HCT116 (cell line): Measurements from ENCODE around the gene LBR. TPM values are rescaled to one million over a fixed set of nuclear protein-coding genes. Genes with fewer than 3 reads are reported as not detected.

ENCODE experiments used
- ATAC-seq: fragments of 200-7000 bp; cut with Tn5 transposase; 2 replicates; pipeline ENCODE4 v1.9.1; 2020; ENCODE audit warnings: mild to moderate bottlenecking, moderate library complexity
- BruUV-seq: library from RNA; stranded (reverse); fragments of 400-500 nt; replicated peaks from 2 replicates; lab custom pipeline; 2021; lab: Mats Ljungman, UMichigan
- CTCF ChIA-PET: fragments of 300-600 bp; sonication (Branson Sonifier 250); formaldehyde crosslinking; loops from one replicate; lab custom pipeline; 2021; ENCODE audit warnings: antibody characterized with exemption; lab: Charles Lee
- POLR2A ChIA-PET: fragments of 300-600, 350-600 bp; sonication (Branson Sonifier 250); formaldehyde crosslinking; loops from one replicate; lab custom pipeline; 2021; ENCODE audit warnings: antibody characterized with exemption; lab: Charles Lee
- RAD21 ChIA-PET, 2 experiments: fragments of 300-600 bp; sonication (Branson Sonifier 250); formaldehyde crosslinking; loops; one replicate each; lab custom pipeline; 2023; ENCODE audit warnings: low total read pairs in 2 of 2; ENCODE audit not compliant: uncharacterized antibody in 2 of 2, unreplicated experiment in 2 of 2, low non-redundant PET in 1 of 2; lab: Charles Lee
- DNase-seq: peaks from one replicate; pipeline ENCODE4 v3.0.0-alpha.2; 2010; ENCODE audit warnings: low read depth, low spot score
- H2AFZ ChIP-seq: fragments of 200-600 bp; shearing (Covaris generic), sonication (generic); 2 replicates; pipeline ENCODE4 v1.6.1; 2017; ENCODE audit warnings: low read depth, mixed run types, mixed read lengths, antibody characterized with exemption, low read length; ENCODE audit not compliant: poor library complexity, severe bottlenecking
- H3K27ac ChIP-seq: 2 replicates; pipeline ENCODE4 v1.5.1; 2012; ENCODE audit warnings: low read depth, low read length
- H3K27me3 ChIP-seq: fragments of 200-600 bp; sonication (generic); 2 replicates; pipeline ENCODE4 v1.6.1; 2016; ENCODE audit warnings: mixed run types, low read length, mixed read lengths; ENCODE audit not compliant: insufficient read depth
- H3K36me3 ChIP-seq, 2 experiments: fragments of 200-500 bp in 1 of 2; fragments of 200-600 bp in 1 of 2; sonication (Bioruptor generic) in 1 of 2; sonication (generic) in 1 of 2; 2 replicates each; pipeline versions ENCODE4 v1.5.1 to v1.6.1; 2014 to 2016; ENCODE audit warnings: low read length in 2 of 2, inconsistent platforms in 1 of 2, mixed read lengths in 1 of 2, mixed run types in 1 of 2; ENCODE audit not compliant: insufficient read depth in 2 of 2, control insufficient read depth in 1 of 2
- H3K4me1 ChIP-seq, 2 experiments: fragments of 200-600 bp in 1 of 2; sonication (generic) in 1 of 2; 2 replicates each; pipeline versions ENCODE4 v1.5.1 to v1.6.1; 2012 to 2017; ENCODE audit warnings: low read length in 2 of 2, inconsistent platforms in 1 of 2, mild to moderate bottlenecking in 1 of 2, mixed read lengths in 1 of 2, mixed run types in 1 of 2, moderate library complexity in 1 of 2; ENCODE audit not compliant: insufficient read depth in 2 of 2, control insufficient read depth in 1 of 2
- H3K4me2 ChIP-seq: fragments of 200-600 bp; sonication (generic); 2 replicates; pipeline ENCODE4 v1.6.1; 2017; ENCODE audit warnings: mixed run types, low read length, mixed read lengths
- H3K4me3 ChIP-seq, 2 experiments: fragments of 200-600 bp in 1 of 2; sonication (generic) in 1 of 2; replicated peaks in 1 of 2; 2 replicates each; pipeline ENCODE4 v1.5.1; 2011 to 2016; ENCODE audit warnings: low read length in 2 of 2, control low read depth in 1 of 2, low read depth in 1 of 2, mild to moderate bottlenecking in 1 of 2, mixed read lengths in 1 of 2, mixed run types in 1 of 2
- H3K79me2 ChIP-seq: fragments of 200-600 bp; sonication (generic); 2 replicates; pipeline ENCODE4 v1.6.1; 2017; ENCODE audit warnings: mild to moderate bottlenecking, mixed run types, low read length, moderate library complexity, mixed read lengths; ENCODE audit not compliant: insufficient read depth
- H3K9ac ChIP-seq: fragments of 200-600 bp; sonication (generic); 2 replicates; pipeline ENCODE4 v1.6.1; 2016; ENCODE audit warnings: low read length, mixed read lengths
- H3K9me2 ChIP-seq: fragments of 200-600 bp; sonication (generic), shearing (Covaris generic); 2 replicates; pipeline ENCODE4 v1.6.1; 2017; ENCODE audit warnings: mixed run types, mild to moderate bottlenecking, moderate library complexity; ENCODE audit not compliant: insufficient read depth
- H3K9me3 ChIP-seq, 2 experiments: fragments of 200-500 bp in 1 of 2; fragments of 200-600 bp in 1 of 2; sonication (Bioruptor generic) in 1 of 2; sonication (generic) in 1 of 2; 2 replicates each; pipeline ENCODE4 v1.6.1; 2014 to 2017; ENCODE audit warnings: low read length in 2 of 2, mixed read lengths in 2 of 2, inconsistent platforms in 1 of 2, low read depth in 1 of 2, mild to moderate bottlenecking in 1 of 2, mixed run types in 1 of 2, moderate library complexity in 1 of 2; ENCODE audit not compliant: control insufficient read depth in 1 of 2, insufficient read depth in 1 of 2
- H4K20me1 ChIP-seq: fragments of 200-600 bp; sonication (generic), shearing (Covaris generic); 2 replicates; pipeline ENCODE4 v1.6.1; 2017; ENCODE audit warnings: mixed run types, mild to moderate bottlenecking, moderate library complexity; ENCODE audit not compliant: insufficient read depth
- CBX3 ChIP-seq: IDR thresholded peaks from 2 replicates; pipeline ENCODE4 v1.6.1; 2012; ENCODE audit warnings: low read depth
- CTCF ChIP-seq, 3 experiments: fragments of 200-600 bp in 1 of 3; sonication (generic) in 1 of 3; IDR thresholded peaks in 2 of 3; conservative IDR thresholded peaks in 1 of 3; 2 replicates each; pipeline ENCODE4 v1.5.1; 2012 to 2017; ENCODE audit warnings: low read depth in 2 of 3, low read length in 2 of 3, antibody characterized with exemption in 1 of 3, borderline replicate concordance in 1 of 3, control low read depth in 1 of 3, mild to moderate bottlenecking in 1 of 3, mixed read lengths in 1 of 3, mixed run types in 1 of 3, moderate library complexity in 1 of 3; ENCODE audit not compliant: insufficient read depth in 1 of 3
- EGR1 ChIP-seq: IDR thresholded peaks from 2 replicates; pipeline ENCODE4 v1.6.1; 2012; ENCODE audit warnings: low read depth
- ELF1 ChIP-seq: IDR thresholded peaks from 2 replicates; pipeline ENCODE4 v1.6.1; 2012; ENCODE audit warnings: low read depth, borderline replicate concordance
- POLR2AphosphoS5 ChIP-seq: IDR thresholded peaks from 2 replicates; pipeline ENCODE4 v1.6.1; 2011; ENCODE audit warnings: mild to moderate bottlenecking, low read depth, low read length, moderate library complexity
- RAD21 ChIP-seq: IDR thresholded peaks from 2 replicates; pipeline ENCODE4 v1.6.1; 2012; ENCODE audit warnings: low read depth, mild to moderate bottlenecking
- ZBTB33 ChIP-seq: IDR thresholded peaks from 2 replicates; pipeline ENCODE4 v1.6.1; 2011; ENCODE audit warnings: mild to moderate bottlenecking, low read length, moderate library complexity; ENCODE audit not compliant: insufficient replicate concordance; ENCODE audit errors: extremely low read depth
- intact Hi-C: fragments of 100-400 bp; cut with micrococcal nuclease; formaldehyde crosslinking; loops from 2 replicates; pipeline ENCODE4 v1.10.0; 2022
- total RNA-seq: library from RNA; stranded (reverse); gene quantifications from one replicate; pipeline ENCODE4 v1.2.1, GENCODE V29; 2021; ENCODE audit not compliant: unreplicated experiment

LBR gene
- total RNA-seq, 1 experiment from 2014 or later = 97.4 TPM

- Histone ChIP-seq H3K4me1 (peaks cover 30 to 70% of the 10 kb centered on the region in 2 experiments), H3K36me3 (no peaks in the 10 kb centered on the region), H3K4me2 (no peak overlapping the region), H3K27me3 (no peaks in the 10 kb centered on the region), H3K9me2 (no peaks in the 10 kb centered on the region), H3K79me2 (no peaks in the 10 kb centered on the region), H3K9ac (no peak overlapping the region), H3K9me3 (no peaks in the 10 kb centered on the region), H3K27ac (no peak overlapping the region), H3K4me3 (no peak overlapping the region), H4K20me1 (no peaks in the 10 kb centered on the region), H2AFZ (no peak overlapping the region)
- POLR2A ChIA-PET = no interaction called here
- DNase-seq (no peak), ATAC-seq (no peak)
- RAD21 ChIA-PET = no interaction called here
- no TSS peak for BruUV-seq
- intact Hi-C loops = no loop called here
- TF ChIP-seq CTCF (IDR thresholded peaks at IDR 0.05 in 2 of 3, conservative IDR thresholded peaks at IDR 0.05 in 1 of 3; ENCODE audit: borderline replicate concordance in 1 of 3, insufficient read depth in 1 of 3, low read depth in 2 of 3, low read length in 2 of 3) = peak in 2 of 3 experiments; percentile 16 to 26; a peak in 2 of 6 replicates
- 0 out of 2 replicates have a peak, but pooled peaks have one; percentile 20 for TF ChIP-seq RAD21
- TF ChIP-seq CBX3 = no peak
- CTCF ChIA-PET = no interaction called here
These were observed 24.1 kb upstream of the LBR start for GRCh38 chr1:225451840-225452515.

GRCh38 chr1:225451340-225451739 lies 23.5 kb upstream of the LBR start:
- BruUV-seq = no TSS peak
- TF ChIP-seq ELF1 (no peak), CTCF (IDR thresholded peaks at IDR 0.05 in 2 of 3, conservative IDR thresholded peaks at IDR 0.05 in 1 of 3; ENCODE audit: borderline replicate concordance in 1 of 3, insufficient read depth in 1 of 3, low read depth in 2 of 3, low read length in 2 of 3) (no peak), ZBTB33 (no peak), EGR1 (no peak), POLR2AphosphoS5 (no peak)

More at GRCh38 chr1:225451340-225451739, 23.5 kb upstream of the LBR start:
- ChIA-PET RAD21 (no interaction called here), POLR2A (interaction anchor here (1.2 kb wide), 1 partner anchor 11 kb away, joined by 3 read pairs; no protein-coding TSS in a partner anchor), CTCF (no interaction called here)
- H3K4me1 ChIP-seq = peaks cover 36 to 77% of the 10 kb centered on the region in 2 experiments
- no peaks in the 10 kb centered on the region for H3K79me2 ChIP-seq
- no peak overlapping the region for H2AFZ ChIP-seq
- DNase-seq = no peak
- no peak overlapping the region for H3K4me3 ChIP-seq
- peak overlapping the region; percentile 24; the same call in 1 of the 2 replicates for H3K4me2 ChIP-seq
- no peak overlapping the region for H3K27ac ChIP-seq
- no peak overlapping the region for H3K9ac ChIP-seq
- H4K20me1 ChIP-seq = no peaks in the 10 kb centered on the region
- ATAC-seq = no peak
- H3K9me2 ChIP-seq = no peaks in the 10 kb centered on the region
- no peaks in the 10 kb centered on the region for H3K36me3 ChIP-seq
- no peaks in the 10 kb centered on the region for H3K9me3 ChIP-seq
- intact Hi-C loops = no loop called here
- H3K27me3 ChIP-seq = no peaks in the 10 kb centered on the region
